SU-DHL-6 (cell line): Measurements from ENCODE around the gene FBLN7.

Experiments
- EZH2phosphoT487 ChIP-seq: fragments of 200-600 bp; sonication (generic), shearing (Covaris generic); conservative IDR thresholded peaks from 2 replicates; pipeline ENCODE4 v1.6.1; 2018; ENCODE audit warnings: mild to moderate bottlenecking, antibody characterized with exemption, low read length, moderate library complexity, mixed read lengths
- TF ChIP-seq, protein P1 (sequence below): fragments of 200-600 bp; sonication (generic); IDR thresholded peaks from one replicate; pipeline ENCODE4 v1.5.1; 2017; ENCODE audit warnings: antibody characterized with exemption, mild to moderate bottlenecking, low read length, moderate library complexity; ENCODE audit not compliant: insufficient read depth, poor library complexity, severe bottlenecking

DNA sequence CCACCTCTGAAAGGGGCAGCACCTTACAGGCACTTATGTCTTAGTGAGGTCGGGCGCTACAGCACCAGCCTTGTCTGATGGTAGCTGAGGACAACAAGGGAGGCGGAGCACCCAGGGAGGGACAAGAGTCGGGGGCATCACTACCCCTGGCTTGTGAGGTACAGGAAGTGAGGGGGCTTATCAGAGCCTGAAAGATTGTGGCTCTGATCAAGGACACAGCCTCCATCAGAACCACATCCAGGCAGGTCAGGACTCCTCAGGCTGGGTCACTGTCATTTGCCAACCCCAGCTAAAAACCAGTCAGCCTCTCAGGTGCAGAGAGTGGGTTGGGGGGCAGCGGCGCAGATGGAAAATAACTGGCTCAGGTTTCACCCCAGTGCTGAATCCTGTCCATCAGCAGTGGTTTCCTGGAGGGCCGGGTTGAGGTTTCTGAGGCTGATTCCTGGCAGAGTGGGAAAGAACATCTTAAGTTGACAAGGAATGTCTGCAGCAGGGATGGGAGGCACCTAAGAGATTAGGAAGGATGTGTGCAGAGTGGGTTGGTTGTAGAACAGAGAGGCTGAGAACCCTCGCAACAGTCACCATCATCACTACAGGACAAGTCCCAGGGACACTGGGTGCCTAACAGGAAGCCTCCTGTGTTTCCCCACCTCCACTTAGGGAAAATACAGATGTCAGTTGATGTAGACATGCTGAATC, 45.3 kb downstream of the FBLN7 start:
- TF ChIP-seq, protein P1, sequence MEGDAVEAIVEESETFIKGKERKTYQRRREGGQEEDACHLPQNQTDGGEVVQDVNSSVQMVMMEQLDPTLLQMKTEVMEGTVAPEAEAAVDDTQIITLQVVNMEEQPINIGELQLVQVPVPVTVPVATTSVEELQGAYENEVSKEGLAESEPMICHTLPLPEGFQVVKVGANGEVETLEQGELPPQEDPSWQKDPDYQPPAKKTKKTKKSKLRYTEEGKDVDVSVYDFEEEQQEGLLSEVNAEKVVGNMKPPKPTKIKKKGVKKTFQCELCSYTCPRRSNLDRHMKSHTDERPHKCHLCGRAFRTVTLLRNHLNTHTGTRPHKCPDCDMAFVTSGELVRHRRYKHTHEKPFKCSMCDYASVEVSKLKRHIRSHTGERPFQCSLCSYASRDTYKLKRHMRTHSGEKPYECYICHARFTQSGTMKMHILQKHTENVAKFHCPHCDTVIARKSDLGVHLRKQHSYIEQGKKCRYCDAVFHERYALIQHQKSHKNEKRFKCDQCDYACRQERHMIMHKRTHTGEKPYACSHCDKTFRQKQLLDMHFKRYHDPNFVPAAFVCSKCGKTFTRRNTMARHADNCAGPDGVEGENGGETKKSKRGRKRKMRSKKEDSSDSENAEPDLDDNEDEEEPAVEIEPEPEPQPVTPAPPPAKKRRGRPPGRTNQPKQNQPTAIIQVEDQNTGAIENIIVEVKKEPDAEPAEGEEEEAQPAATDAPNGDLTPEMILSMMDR = no peak
- TF ChIP-seq EZH2phosphoT487 = no peak
